GM18511 (cell line): ENCODE results near the gene SPCS1.
"Not testable (repeated sequence)": the region's sequence is repeated elsewhere in the genome, so short reads cannot be mapped to it uniquely, and the experiment has no call there.

Experiments
- ATAC-seq: cut with Tn5 transposase; IDR thresholded peaks from one replicate; pipeline ENCODE4 v1.9.1; 2021; ENCODE audit warnings: mild to moderate bottlenecking, moderate library complexity; ENCODE audit not compliant: unreplicated experiment

SPCS1 gene

DNA sequence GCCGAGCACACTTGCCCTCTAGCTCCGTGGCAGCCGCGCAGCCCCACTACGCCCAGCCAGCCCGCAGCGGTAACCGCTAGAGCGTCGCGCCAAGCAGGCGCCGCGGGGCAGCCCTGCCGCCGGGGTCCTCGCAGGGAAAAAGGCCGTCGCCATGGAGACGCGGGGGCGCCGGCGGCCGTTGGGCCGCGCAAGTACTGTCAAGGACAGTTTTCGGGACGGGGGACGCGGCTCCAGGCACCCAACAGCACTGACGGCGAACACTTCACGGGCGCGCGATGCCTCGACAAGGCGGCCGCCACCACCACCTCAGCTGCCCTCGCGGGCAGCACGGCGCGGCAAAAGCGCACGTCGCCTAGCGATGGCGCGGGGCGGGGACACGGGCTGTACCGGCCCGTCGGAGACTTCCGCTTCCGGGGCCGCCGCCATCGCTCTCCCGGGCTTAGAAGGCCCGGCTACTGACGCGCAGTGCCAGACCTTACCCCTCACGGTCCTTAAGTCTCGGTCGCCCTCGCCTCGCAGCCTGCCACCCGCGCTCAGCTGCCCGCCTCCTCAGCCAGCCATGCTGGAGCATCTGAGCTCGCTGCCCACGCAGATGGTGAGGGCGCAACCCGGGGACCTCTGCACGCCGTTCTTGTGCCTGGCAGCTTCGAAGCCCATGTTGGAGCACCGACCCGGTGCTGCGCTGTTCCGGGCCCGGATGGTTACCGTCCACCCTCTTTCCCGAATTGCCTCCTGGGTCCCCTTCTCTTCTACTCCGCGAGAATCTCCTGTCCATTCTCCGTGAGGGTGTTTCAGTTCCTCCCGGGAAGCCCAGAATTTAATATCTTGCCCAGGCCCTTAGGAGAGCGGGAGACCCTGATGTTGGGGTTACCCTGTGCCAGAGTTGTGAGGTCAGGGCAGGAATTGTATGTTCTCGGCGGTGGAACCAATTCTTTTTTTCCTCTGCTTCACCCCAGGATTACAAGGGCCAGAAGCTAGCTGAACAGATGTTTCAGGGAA, at the start of gene SPCS1, which contains the start of gene GLT8D1:
TSS of gene SPCS1 (plus strand) at position 419 of the 999 bp plus-strand sequence. CDS start at position 560, 141 bp downstream.
TSS of gene GLT8D1 (minus strand) at position 104 of the 999 bp plus-strand sequence. CDS start 5,331 bp downstream, outside the sequence.
- ATAC-seq = peak; percentile 85

DNA sequence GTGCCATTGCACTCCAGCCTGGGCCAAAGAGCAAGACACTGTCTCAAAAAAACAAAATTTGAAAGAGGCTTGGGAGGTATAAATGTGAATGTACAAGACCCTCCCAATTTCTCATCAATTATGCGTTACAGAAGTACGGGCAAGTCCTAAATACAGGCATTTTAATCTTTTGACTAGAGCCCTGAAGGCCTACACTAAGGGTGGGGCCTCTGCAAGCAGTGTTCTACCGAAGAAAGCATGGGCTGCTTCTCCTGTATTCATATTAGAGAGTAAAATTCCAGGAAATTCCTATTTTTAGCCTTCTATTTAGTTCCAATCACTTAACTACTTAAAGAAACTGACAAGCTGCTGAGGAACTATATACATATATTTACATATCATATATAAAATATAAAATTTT, 45.9 kb upstream of the SPCS1 start:
- ATAC-seq = no peak

- no peak for ATAC-seq
These were observed 42.8 kb upstream of the SPCS1 start for GRCh38 chr3:52663098-52663497.

- ATAC-seq = peak; percentile 80
These were observed 35.0 kb upstream of the SPCS1 start for GRCh38 chr3:52670621-52671521.

DNA sequence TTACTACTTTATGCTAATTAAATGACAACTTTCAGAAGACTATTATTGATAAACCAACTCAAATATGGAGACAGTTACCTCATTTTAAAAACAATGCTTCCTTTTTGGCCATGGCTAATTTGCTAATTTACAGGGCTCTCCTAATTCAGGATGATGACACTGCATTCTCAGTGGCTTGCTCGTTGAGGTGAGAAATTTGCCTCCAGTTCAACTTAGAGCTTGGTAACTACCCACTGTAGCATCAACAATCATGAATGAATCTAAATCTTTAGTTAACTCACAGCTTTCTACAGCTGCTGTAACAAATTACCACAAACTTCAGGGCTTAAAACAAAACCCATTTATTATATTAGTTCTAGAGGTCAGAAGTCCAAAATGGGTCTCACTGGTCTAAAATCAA, 34.2 kb upstream of the SPCS1 start:
- ATAC-seq = no peak

- ATAC-seq = not testable (repeated sequence)
These were observed 29.7 kb upstream of the SPCS1 start for GRCh38 chr3:52676201-52676600.

GRCh38 chr3:52678265-52679198, 27.4 kb upstream of the SPCS1 start:
- no peak for ATAC-seq

DNA sequence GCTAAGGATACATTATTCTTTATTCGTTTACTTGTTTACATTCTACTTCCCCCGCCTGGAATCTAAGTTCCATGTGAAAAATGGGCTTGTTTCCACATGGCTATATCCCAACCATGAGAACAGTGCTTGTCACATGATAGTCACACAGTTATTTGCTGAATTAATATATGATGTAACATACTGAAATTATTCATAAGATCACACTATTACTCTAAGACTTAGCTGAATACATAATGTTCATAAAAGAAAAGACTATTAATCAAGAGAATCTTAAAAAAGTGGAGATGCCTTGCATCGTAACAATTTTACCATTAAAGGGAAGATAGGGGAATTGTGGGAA, 26.7 kb upstream of the SPCS1 start:
- no peak for ATAC-seq

DNA sequence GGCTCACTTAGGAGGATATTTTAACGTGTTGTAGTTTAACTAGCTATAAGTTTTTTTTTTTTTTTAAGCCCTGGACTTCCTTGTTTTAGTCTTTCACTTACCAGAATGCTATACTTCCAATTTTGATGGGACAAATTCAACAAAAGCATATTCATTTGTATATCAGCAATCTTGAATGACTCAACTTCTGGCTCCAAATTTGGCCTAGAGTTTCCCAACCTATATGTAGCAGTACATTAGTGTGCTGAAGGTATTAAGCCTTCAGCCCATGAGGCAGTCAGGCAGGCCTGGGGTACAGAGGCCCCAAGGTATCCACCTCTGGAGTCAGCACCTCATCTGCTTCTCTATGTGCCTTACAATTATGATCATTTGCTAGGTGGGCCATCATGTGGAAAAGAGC, 26.1 kb upstream of the SPCS1 start:
- ATAC-seq = no peak

DNA sequence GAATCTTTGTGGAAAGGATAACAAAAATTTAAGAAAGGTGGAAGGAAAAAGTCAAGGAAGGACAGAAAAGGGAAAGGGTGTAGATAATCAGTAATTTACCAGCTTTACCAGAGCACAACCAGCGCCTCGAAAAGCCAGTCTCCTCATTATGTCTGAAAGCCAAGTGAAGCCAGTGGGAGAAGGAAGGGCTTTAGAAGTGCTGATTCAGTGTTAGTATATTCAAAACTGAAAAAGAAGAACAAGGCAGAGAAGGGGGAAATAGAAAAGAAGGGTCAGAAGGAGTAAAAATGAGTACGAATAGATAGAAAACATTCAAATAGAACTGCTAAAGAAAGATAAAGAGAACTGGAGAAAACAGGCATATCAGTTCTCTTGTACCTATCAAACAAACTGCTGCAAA, 24.3 kb upstream of the SPCS1 start:
- no peak for ATAC-seq

DNA sequence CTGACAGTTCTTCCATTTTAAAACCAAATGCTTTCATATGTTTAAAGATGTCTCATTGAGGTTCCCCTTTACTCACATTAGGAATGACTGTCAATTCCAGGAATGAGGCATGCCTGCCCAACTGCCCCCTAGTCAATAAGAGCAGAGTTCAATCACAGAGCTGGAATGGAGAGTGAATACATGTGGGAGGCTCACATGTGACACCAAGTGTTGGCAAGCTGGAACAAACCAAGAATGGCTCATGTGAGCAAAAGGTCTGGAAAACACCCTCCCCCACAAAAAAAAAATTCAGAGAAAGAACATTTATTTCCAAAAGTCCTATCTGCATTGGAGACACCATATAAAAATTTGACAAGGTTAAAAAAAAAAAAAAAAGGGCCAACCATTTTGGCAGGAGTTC, 23.9 kb upstream of the SPCS1 start:
- no peak for ATAC-seq

- no peak for ATAC-seq
These were observed 22.3 kb upstream of the SPCS1 start for GRCh38 chr3:52683611-52684010.

GRCh38 chr3:52684184-52684583, 21.7 kb upstream of the SPCS1 start:
- ATAC-seq = no peak

GRCh38 chr3:52685285-52685708, 20.6 kb upstream of the SPCS1 start:
- ATAC-seq = peak; percentile 83

- peak; percentile 75 for ATAC-seq
These were observed 19.9 kb upstream of the SPCS1 start, which contains the start of the genes GNL3 and PBRM1 for GRCh38 chr3:52685709-52686691. GNL3 (plus strand) TSS chr3:52686032; CDS start chr3:52686093, 61 bp downstream. PBRM1 (minus strand) TSS chr3:52685913.

- ATAC-seq = no peak
These were observed 17.6 kb upstream of the SPCS1 start for GRCh38 chr3:52688266-52688665.

DNA sequence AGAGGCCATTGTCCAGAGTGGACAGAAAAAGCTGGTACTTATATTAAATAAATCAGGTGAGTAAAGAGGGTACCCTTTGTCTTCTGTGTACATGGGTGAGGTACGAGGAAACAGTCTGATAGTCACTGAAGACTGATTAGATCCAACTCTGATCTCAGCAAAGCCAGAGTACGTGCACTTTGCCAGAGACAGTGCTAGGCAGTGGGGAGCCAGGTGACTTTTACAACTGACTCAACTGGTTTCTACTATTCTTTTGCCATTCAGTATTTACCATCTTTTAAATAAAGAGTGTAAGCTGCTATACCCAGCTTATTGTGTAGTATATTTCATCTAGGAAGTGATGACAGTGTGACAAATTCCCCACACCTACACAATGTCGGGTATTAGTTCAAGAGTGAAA, 16.8 kb upstream of the SPCS1 start:
- ATAC-seq = no peak

- no peak for ATAC-seq
These were observed 15.3 kb upstream of the SPCS1 start for GRCh38 chr3:52690560-52690959.

DNA sequence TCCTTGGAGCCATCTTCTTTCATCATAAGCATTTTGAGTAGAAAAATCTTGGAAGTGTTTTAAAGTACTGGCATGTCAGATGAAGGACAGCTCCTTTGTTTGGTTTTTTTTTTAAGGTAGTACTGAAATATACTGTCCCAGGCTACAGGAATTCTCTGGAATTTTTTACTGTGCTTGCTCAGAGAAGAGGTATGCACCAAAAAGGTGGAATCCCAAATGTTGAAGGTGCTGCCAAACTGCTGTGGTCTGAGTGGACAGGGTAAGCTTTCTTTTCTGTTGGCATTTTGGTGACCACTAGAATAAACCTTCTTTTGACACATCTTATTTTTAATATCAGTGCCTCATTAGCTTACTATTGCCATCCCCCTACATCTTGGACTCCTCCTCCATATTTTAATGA, 12.8 kb upstream of the SPCS1 start:
- no peak for ATAC-seq
